Stimulated activated naive CD8-positive, alpha-beta T cell treated with anti-CD3 and anti-CD28 coated beads, Interleukin-15, Interleukin-2, amounts not matched to agents 100 U/mL and 50 U/mL, for 24 hours (primary cell): Measurements from ENCODE around the gene INAFM2.

Source experiments
- ATAC-seq: fragments of 150-1000 bp; cut with Tn5 transposase; one replicate; pipeline ENCODE4 v1.10.0; 2021
- DNase-seq: peaks from one replicate; pipeline ENCODE4 v3.0.0; 2021

INAFM2 gene

DNA sequence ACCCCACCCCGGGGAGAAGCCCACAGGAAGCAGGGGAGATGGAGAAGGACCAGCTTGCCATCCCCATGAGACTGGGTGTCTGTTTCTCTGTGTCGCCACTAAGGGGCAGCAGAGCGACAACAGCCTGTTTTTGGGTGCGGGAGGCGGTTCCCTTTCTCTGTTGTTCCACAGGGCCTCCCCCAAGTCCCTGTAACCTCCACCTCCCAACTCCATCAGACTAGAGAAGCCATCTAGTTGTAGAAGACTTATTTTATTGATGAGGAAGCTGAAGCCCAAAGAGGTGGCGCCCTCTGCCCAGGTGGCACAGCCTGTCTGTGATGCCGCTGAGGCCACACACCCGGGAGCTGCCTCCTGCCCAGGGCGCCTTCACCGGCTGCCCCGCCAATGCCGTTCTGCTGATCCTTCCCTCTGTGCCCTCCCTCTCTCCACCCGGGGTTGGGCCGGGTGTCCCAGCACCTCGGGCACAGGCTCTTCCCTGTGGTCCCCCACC, 21.2 kb downstream of the INAFM2 start:
- DNase-seq: peak; percentile 77
- ATAC-seq: peak; percentile 60

GRCh38 chr15:40345225-40345866, 21.9 kb downstream of the INAFM2 start:
- DNase-seq: no peak
- ATAC-seq: no peak

DNA sequence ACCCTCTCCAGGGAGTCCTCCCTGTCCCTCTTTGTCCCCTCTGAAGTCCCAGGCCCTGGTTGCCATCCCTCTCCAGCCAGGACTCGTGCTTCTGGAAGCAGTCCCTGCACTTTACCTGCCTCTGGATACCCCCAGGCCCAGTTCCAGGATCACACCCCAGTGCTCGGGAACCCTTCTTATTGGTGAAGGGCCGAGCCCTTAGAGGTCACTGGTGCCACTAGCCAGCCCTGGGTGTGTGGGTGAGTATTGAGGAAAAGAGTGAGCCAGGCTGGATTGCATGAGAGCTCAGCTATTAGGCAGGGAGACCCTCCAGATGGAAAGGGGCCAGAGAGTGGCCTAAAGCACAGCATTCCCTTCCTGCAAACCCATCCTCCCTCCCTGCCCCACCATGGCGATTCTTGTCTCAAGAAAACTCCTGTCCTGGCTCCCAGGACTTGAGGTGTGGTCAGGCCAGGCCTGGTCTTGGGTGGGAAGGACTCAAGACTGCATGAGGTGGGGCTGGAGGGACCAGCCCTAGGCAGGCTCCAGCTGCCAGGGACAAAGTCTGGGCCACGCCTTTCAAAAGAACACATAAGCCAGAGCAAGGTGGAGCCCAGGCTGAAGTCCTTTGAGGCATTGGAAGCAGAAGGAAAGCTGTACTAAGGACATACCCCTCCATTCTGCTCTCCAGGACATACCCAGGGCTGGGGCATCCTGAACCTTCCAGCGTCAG, 22.5 kb downstream of the INAFM2 start:
- DNase-seq (no peak), ATAC-seq (no peak)

DNA sequence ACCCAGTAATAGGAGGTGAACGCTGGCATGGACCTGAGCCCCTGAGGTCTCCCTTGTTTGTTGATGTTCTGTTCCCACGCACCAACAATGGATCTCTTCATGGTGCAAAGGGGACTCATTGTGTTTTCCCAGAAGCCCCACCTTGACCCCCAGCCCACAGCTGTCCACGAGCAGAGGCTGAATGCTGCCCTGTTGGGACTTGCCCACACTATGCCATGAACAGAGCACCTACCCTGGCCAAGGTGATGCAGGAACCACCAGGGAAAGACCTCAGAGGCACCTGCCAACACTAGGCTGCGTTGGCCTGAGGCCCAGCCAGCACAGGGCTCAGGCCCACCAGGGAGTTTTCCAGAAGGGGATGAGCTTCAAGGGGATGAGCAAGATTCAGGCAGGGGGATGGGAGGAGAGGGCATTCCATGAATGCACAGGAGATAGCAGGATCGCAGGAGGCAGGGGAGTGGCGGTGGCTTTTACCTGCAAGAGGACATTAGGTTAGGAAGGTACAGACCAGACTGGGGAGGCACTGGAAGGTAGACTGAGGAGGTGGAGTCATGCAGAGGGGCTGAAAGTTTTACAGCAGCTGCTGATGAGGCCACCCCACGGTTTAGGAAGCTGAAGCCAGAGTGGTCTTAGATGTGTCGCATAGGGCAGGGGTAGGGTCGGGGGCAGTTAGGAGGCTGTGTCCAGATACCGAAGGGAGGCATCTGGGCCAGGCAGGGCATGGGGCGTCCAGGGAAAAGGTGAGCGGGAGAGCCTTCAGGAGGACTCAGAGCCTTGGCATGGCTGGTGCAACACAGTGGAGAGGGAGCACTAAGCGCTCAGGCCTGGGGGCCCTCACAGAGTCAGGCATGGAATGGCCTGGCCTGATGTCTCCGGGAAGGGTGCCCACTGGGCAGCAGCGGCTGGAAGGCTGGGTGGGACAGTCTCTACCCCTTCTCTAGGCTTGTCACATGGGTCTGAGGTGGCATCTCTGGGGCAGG, 23.4 kb downstream of the INAFM2 start:
- DNase-seq: no peak
- ATAC-seq: no peak

DNA sequence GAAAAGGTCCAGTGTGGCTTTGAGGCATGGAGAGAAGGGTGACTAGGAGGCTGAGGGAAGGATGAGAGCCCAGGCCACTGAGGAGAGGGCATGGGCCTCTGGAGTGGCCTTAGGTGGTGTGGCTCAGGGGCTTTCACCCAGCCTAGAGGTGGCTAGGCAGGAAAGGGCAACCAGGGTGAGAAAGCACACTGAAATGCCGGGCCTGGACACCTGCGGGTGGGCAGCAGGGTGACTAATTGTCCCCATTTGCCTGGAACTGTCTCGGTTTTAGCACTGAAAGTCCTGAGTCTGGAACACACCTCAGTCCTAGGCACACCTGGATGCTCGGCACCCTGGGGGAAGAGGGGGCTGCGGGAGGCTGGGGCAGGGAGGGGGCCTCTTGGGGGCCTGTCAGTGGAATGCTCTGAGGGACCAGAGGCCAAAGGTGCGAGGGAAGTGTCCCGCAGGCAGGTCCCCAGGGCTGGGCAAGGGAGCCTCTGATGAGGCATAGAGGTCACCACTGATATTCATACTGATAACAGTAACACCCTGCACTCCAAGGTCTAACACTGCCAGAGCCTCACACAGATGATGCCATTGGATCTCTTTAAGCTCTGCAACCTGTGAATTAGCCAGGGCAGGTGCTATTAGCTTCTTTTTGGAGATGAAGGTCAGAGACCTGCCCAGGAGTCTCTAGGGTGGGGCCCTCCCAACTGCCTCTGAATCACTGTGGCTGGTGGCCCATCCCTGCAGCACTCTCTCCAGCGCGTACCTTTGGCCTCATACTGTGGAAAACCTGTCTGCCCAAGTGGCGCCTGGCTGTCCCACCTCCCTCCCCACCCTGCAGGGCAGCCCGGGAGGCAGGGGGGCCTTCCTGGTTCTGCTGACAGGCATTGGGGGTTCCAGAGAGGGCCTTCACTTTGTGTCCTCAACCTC, 24.3 kb downstream of the INAFM2 start:
- DNase-seq (no peak), ATAC-seq (peak; percentile 13)

DNA sequence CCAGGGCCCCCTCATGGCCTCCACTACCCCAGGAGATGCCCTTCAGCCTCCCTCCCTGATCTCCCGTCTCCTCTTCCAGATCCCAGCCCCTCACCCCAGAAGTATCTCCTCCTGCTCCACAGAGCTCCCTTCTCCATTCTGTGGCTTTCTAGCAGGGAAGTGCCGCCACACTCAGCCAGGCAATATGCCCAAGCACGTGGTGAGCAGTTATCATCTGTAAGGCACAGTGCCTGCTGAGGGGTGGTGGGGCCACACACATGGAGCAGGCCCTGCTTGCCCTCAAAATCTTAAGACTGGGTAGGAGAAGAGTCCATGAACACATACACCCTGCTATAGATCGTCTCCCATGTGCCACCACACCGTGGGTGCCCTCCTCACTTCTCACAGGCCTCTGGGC, 25.0 kb downstream of the INAFM2 start:
- ATAC-seq (no peak), DNase-seq (no peak)

DNA sequence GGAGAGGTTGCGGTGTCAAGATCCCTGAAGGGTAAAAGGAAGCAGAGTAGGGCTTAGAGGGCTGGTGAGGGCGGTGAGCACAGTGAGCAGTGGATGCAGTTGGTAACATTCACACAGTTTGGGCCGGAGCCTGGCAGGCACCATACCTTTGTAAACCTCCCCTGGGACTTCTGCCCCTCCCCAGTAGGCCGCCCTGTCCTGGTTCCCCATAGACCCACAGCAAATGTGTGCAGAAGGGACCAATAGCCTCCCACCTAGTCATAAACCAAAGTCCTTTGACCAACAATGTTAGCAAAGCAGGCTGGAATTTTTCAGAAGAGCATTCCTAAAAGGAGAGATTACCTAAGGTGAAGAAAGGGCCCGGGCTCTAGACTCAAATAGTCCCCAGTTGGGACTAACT, 25.7 kb downstream of the INAFM2 start:
- ATAC-seq (no peak), DNase-seq (no peak)

DNA sequence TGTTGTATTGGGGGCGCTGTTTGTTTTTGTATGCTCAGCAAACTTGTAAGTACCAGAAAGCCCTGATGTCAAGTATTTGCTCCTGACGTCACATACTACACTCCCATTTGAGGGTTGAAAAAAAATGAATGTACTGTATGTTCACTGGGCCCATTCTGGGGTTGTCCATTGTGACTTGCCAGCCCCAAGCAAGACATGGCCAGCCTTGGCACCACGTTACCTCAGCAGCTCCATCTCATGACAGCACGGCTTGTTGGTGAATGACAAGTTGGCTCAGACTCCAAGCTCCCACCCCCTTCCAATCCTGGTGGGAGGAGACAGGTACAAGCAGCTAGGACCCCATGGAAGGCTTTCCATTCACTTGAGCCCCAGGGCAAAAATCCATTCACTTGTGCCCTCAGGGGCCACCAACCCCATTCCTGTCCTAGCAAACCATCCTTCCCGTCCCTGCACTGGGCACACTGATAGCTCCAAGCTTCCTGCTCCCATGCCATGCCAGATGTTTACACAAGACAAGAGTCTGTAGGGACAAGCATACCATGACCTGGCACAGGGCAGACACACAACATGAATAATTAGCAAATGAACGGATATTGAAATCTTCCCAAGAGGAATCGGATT, 28.9 kb downstream of the INAFM2 start:
- no peak for ATAC-seq
- DNase-seq: no peak

- ATAC-seq: no peak
- DNase-seq: no peak
Measured at GRCh38 chr15:40353697-40354096, 30.2 kb downstream of the INAFM2 start.

DNA sequence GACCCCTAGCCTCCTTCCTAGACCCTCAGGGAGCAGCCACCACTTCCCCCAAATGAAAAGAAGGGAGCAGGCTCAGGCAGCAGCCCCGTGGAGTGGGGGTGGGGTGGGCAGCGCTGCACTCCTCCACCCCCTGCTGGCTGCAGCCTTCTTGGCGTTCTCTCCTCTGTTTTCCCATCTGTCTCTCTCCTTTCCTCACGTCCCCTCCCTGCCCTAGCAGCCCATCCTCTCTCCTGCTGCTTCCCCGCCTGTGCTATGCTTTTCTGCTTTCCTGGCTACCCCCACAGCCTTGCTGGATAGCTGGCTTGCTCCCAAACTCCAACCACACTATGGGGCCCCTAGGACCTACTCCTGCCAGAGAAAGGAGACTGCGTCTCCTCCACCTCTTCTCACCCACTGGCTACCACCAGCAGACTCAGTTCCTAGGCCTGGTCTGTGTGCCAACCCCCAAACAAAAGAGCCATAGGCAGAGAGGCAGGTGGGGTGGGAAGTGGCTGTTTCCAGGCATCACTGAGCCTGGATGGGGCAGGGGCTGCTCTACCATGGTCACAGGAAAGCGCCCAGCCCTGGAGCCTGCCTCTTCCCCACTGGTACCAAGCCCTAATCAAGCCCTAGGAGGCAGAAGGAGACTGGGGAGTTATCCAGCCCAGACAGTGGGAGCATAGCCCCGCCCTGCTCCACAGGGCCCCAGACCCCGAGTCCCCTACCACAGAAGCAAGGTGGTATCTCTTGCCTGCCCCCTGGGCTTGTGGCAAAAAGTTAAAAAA, 31.1 kb downstream of the INAFM2 start:
- ATAC-seq (no peak), DNase-seq (no peak)

- no peak for ATAC-seq
Measured at GRCh38 chr15:40355976-40356585, 32.6 kb downstream of the INAFM2 start.

GRCh38 chr15:40357246-40357645, 33.8 kb downstream of the INAFM2 start:
- ATAC-seq (no peak), DNase-seq (no peak)

More at GRCh38 chr15:40355976-40356585, 32.6 kb downstream of the INAFM2 start:
- DNase-seq: no peak

DNA sequence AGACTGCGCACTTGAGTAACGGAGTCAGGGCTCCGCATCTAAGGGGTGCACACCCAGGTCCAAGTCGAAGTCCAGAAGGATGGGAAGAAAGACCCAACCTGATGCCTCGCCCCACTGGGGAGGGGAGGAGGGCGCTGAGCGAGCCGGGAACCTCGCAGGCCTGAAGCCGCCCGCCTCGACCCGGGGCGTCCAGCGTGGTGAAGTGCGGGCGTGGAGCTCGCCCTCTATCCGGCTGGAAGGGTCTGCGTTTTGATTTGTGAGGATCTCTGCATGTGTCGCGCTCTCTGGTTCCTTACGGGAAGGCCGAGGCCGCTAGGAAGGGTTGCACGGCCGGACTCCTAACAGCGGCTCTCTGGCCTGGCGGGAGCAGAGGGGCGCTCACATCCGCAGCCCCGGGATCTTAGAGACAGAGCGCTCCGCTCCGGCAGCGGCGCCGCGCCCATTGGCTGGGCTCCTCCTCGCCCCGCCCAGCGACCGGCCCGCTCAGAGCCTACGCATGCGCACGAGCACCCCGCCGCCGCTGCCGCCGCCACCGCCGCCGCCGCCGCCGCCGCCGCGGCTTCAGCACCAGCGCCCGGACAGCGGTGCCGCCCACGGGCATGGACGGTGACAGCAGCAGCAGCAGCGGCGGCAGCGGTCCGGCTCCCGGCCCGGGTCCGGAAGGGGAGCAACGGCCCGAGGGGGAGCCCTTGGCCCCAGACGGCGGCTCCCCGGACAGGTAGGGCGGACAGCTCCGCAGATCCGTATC, 34.4 kb downstream of the INAFM2 start, which contains the start of gene DISP2:
DISP2 (plus strand) TSS at position 497 of the 748 bp plus-strand sequence; CDS start at position 600, 103 bp downstream.
- DNase-seq (peak; percentile 95), ATAC-seq (peak; percentile 90)

DNA sequence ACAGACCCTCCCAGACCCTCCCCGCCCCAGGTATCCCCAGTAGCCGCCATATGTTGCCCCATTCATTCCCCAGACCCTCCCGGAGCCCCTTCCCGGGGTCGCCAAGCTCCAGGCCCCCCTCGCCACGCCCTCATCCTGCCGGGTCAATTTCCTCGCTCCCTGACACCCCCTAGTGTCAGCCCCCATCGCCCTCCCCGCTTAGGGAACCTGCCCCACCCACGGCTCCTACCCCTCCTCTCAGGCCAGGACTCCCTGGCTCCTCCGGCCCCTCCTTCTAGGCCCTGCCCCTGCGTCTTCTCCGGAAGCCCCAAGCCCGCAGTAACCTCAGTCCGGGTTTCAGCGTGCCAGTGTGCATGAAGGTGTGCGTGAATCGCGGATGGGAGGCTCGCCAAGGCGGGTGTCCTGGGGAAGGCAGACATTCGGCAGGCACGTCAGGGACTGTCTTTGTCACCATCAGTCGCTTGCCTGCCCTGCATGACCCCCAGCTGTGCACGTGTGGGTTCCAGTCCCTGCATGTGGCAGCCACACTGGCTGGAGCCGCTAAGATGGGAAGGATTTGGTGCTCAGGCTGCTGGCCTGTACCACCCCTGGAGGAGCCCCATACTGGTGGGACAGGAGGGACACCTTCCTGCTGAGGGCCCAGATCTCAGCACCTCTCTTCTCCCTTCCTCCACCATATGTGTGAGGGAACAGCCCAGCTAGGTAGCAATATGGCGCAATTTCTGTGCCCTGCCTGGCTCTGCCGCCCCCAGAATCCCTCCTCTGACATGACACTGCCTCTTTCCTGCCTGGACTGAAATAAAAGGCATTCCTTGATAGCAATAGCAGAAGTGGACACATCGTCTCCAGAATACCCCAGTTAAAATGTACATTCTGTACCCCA, 35.2 kb downstream of the INAFM2 start:
- ATAC-seq (peak; percentile 24), DNase-seq (peak; percentile 31)

DNA sequence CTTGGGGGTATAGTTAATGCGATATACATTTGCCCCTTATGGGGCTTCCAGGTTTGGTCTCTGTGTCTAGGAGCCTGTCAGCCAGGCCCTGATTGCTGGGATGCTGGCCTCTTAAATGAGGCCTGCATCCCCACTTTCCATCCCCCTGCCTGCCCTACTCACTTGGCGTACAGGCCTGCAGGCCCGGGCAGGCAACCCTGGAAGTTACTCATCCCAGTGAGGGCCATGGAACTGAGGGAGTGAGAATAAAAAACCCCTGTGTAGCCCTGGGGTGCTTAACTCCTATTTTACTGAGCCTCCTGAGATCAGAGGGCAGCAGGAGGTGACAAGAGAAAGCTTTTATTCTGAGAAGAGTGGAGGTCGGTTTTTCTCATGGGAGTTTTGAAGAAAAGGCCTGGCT, 36.5 kb downstream of the INAFM2 start:
- ATAC-seq (no peak), DNase-seq (no peak)

GRCh38 chr15:40361640-40362039, 38.1 kb downstream of the INAFM2 start:
- DNase-seq (no peak), ATAC-seq (no peak)

DNA sequence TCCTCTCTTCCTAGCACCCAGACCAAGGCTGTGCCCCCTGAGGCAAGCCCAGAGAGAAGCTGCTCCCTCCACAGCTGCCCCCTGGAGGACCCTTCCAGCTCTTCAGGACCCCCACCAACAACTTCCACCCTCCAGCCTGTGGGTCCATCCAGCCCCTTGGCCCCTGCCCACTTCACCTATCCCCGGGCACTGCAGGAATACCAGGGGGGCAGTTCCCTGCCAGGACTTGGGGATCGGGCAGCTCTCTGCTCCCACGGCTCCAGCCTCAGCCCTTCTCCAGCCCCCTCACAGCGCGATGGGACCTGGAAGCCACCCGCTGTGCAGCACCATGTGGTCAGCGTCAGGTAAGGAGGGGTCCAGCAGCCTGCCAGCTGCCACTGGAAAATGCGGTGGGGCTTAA, 40.1 kb downstream of the INAFM2 start:
- no peak for ATAC-seq

DNA sequence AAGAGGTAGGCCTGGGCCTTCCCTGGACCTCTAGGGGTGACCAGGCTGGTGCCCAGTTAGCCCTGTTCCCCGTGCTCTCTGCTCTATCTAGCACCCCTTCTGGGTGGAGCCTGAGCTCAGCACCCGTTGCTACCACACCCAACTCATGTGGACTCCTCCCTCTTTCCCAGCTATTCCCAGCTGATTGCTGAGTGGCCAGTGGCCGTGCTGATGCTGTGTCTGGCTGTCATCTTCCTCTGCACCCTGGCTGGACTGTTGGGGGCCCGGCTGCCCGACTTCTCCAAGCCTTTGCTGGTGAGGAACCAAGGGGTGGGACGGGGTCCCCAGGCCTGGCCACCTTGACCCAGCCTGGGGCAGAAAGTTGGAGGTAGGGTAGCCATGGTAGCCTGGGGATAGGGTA, 40.8 kb downstream of the INAFM2 start:
- no peak for ATAC-seq
- no peak for DNase-seq

More for the DNA sequence above, 40.1 kb downstream of the INAFM2 start:
- no peak for DNase-seq
